GM12874 (cell line): ENCODE results near the gene MRPL44.

Experiments used
- CTCF ChIP-seq: IDR thresholded peaks from 2 replicates; pipeline ENCODE4 v1.5.1; 2011; ENCODE audit warnings: low read depth, mild to moderate bottlenecking, control low read depth, low read length, moderate library complexity; ENCODE audit not compliant: insufficient read depth

MRPL44 gene

GRCh38 chr2:223929571-223930102 lies 27.6 kb upstream of the MRPL44 start:
- TF ChIP-seq CTCF, result no peak

DNA sequence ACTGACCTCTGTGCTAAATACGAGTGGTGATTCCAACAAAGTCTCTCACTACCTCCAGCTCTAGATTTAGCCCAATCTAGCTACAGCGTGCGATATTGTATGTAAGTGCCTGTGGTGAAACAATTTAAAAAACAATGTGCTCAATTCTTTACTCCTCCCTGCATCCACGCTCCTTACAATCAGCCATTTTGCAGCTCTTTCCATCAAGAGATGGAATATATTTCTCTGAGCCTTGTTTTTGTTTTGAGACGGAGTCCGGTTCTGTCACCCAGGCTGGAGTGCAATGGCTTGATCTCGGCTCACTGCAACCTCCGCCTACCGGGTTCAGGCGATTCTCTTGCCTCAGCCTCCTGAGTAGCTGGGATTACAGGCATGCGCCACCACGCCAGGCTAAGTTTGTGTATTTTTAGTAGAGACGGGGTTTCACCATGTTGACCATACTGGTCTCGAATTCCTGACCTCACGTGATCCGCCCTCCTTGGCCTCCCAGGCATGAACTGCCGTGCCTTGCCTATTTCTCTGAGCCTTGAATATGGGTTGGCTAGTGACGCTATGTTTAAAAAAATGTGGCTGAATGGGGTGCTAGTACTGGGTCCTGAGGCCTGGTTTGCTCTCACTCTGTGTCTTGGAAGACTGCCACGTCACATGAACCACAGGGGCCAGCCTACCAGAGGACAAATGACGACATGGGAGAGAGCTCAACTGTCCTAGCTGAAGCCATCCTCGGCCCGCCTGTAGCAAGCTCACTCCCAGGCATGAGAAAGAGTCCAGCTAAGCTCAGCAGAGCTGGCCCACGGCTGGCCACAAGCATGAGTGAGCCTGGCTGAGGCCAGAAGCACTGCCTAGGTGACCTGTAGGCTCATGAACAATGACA lies 26.9 kb upstream of the MRPL44 start:
- no peak for TF ChIP-seq CTCF

DNA sequence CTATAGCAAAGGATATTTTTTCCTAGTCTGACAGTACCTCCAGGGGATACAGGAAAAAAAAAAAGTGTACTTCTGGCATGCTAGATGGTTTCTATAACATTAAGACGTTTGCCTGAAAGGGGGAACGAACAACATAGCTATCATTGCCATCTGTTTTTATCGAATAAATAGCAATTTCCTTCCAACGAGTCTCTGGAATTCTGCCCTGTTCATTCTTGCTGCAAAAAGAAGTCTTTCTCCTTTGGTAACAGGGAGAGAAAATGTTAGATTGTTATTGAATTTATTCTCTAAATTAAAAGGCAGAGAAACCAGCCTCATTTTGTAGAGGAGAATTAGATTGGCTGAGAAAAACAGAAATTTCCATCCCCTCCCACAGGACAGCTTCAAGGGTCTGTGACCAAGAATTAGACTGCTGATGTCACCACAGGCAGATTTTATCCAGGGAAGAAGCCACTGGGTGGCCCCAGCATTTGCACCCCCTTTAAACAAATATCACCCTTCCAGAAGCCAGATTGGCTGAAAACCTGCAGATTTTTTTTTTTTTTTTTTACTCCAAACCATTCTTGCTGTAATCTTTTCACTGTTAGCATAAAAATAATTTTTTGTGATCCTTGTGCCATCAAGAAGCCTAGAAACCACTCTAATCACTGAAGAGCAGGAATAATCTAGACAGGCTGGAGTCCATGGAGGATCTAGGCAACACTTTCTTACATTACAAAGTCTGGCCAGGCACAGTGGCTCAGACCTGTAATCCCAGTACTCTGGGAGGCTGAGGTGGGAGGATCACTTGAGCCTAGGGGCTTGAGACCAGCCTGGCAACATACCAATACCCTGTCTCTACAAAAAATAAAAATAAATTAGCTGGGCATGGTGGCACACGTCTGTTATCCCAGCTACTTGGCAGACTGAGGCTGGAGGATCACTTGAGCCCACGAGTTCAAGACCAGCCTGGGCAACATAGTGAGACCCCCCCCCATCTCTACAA lies 24.2 kb upstream of the MRPL44 start:
- no peak for TF ChIP-seq CTCF

DNA sequence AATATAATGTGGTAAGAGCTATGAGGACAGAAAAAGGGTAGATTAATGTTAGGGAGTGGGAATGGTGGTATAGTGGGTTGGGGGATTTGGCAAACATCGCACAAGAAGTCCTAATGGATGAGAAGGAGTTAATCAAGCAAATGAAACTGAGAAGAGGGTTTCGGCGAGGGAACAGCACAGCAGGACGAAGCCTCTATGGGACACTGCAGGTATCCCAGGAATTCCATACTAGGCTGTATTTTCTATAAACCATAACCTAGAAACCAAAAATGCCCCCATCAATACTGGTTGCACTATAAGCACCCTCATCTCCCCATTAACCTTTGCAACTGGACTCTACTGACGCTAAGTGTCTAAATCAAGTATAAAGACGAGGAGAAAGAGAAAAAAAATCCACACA lies 22.4 kb upstream of the MRPL44 start:
- no peak for TF ChIP-seq CTCF

DNA sequence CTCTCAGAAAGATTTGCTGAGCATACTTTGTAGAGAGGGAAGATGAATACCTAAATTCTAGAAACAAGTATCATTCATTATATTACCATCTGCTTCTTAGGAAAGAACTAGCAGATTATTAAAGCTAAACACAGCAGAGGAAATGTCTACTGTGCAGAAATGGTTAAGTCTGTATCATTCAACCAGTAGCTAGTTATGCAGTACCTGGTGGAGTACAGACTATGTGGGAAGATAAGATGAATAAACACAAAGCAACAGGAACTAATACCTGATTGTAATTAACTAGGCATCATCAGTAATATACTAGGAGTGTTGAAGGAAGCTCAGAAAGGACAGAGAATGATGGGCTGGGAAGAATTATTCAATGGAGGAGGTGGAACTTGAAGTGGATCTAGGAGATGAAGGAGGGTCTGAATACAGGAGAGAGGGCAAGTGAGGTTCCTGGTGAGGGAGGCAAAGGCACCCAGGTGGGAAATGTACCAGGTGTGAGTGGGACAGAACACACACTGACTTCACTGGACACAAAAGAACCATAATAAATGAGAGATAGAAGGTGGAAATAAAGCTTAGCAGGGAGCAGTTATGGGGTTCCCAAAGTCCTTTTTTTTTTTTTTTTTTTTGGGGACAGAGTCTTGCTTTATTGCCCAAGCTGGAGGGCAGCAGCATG lies 21.7 kb upstream of the MRPL44 start:
- TF ChIP-seq CTCF, result no peak

GRCh38 chr2:223936862-223937326 lies 20.4 kb upstream of the MRPL44 start:
- TF ChIP-seq CTCF, result no peak

DNA sequence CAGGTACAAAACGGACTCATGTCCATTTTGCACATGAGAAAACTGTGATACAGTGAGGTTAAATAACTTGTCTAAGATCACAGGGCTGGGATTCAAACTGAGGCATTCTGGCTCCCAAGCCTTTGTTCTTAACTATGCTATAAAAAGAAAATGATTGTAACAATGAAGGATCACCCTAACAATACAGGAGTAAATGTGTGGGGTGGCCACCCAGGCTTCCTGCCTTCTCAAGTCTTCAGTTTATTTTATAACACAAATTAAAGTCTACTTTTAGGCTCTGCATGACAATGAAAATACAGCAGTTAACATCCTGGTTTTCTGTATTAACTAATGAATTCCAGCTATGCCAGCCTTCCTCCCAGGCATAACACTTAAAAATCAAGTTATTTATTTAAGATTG lies 19.7 kb upstream of the MRPL44 start:
- TF ChIP-seq CTCF, result no peak
